H1 (cell line): Measurements from ENCODE around the gene RPS6KA2. TPM values are rescaled to one million over a fixed set of nuclear protein-coding genes. Genes with fewer than 3 reads are reported as not detected.
A peak's percentile ranks its signal among the peaks of the same experiment; 100 is the strongest.

Experiments
- BACH1 ChIP-seq: IDR thresholded peaks from 2 replicates; pipeline ENCODE4 v1.6.1; 2012; ENCODE audit warnings: low read length, improper control_type of control experiment
- BCL11A ChIP-seq, 2 experiments: IDR thresholded peaks; one replicate each; pipeline ENCODE4 v1.6.1; 2011; ENCODE audit warnings: low read depth in 2 of 2, low read length in 2 of 2, mild to moderate bottlenecking in 2 of 2
- BRCA1 ChIP-seq: IDR thresholded peaks from 2 replicates; pipeline ENCODE4 v1.6.1; 2012; ENCODE audit warnings: low read depth, low read length, improper control_type of control experiment
- CBX5 ChIP-seq: fragments of 300-800, 300-1000 bp; sonication (generic); IDR thresholded peaks from 2 replicates; pipeline ENCODE4 v1.7.1; 2016; ENCODE audit warnings: antibody characterized with exemption, low read length, low read depth
- CTBP2 ChIP-seq: IDR thresholded peaks from 2 replicates; pipeline ENCODE4 v1.7.0; 2011; ENCODE audit warnings: borderline replicate concordance, mild to moderate bottlenecking, moderate library complexity, mixed read lengths, low read length; ENCODE audit not compliant: insufficient read depth, insufficient read length
- CTCF ChIP-seq, 3 experiments: IDR thresholded peaks; 1 replicate in 2 of 3; 2 replicates in 1 of 3; pipeline versions ENCODE4 v1.5.1 to v1.6.1; 2011; ENCODE audit warnings: low read length in 3 of 3, mild to moderate bottlenecking in 3 of 3, inconsistent platforms in 2 of 3, low read depth in 1 of 3, moderate library complexity in 1 of 3; ENCODE audit not compliant: insufficient read depth in 1 of 3; ENCODE audit errors: control extremely low read depth in 1 of 3
- EZH2 ChIP-seq: fragments of 200-600 bp; sonication (generic); IDR thresholded peaks from 2 replicates; pipeline ENCODE4 v1.7.1; 2012; ENCODE audit warnings: low read depth, mild to moderate bottlenecking, moderate library complexity, low read length, inconsistent platforms; ENCODE audit not compliant: severe bottlenecking
- GTF2F1 ChIP-seq: IDR thresholded peaks from 2 replicates; pipeline ENCODE4 v1.6.1; 2012; ENCODE audit warnings: low read depth, low read length, improper control_type of control experiment, borderline replicate concordance
- HDAC2 ChIP-seq, 2 experiments: fragments of 300-600 bp in 1 of 2; sonication (generic) in 1 of 2; IDR thresholded peaks; 2 replicates each; pipeline ENCODE4 v1.6.1; 2011 to 2012; ENCODE audit warnings: low read depth in 2 of 2, low read length in 2 of 2, mild to moderate bottlenecking in 2 of 2, moderate library complexity in 2 of 2, borderline replicate concordance in 1 of 2, inconsistent platforms in 1 of 2
- JUND ChIP-seq: IDR thresholded peaks from 2 replicates; pipeline ENCODE4 v1.6.1; 2011; ENCODE audit warnings: mild to moderate bottlenecking, improper control_type of control experiment, low read length
- KDM4A ChIP-seq: IDR thresholded peaks from one replicate; pipeline ENCODE4 v1.7.1; 2012; ENCODE audit warnings: low read depth, mild to moderate bottlenecking, moderate library complexity, low read length, inconsistent platforms; ENCODE audit not compliant: severe bottlenecking
- MAX ChIP-seq: IDR thresholded peaks from 2 replicates; pipeline ENCODE4 v1.6.1; 2012; ENCODE audit warnings: inconsistent platforms
- POLR2AphosphoS5 ChIP-seq: IDR thresholded peaks from 2 replicates; pipeline ENCODE4 v1.6.1; 2011; ENCODE audit warnings: low read depth, low read length
- RAD21 ChIP-seq, 2 experiments: IDR thresholded peaks in 1 of 2; conservative IDR thresholded peaks in 1 of 2; 2 replicates each; pipeline ENCODE4 v1.6.1; 2011; ENCODE audit warnings: low read depth in 2 of 2, low read length in 2 of 2, improper control_type of control experiment in 1 of 2, inconsistent platforms in 1 of 2, mild to moderate bottlenecking in 1 of 2, moderate library complexity in 1 of 2
- RBBP5 ChIP-seq: IDR thresholded peaks from 2 replicates; pipeline ENCODE4 v1.7.1; 2012; ENCODE audit warnings: low read depth, mild to moderate bottlenecking, inconsistent platforms, low read length, moderate library complexity, borderline replicate concordance
- SP1 ChIP-seq: IDR thresholded peaks from 2 replicates; pipeline ENCODE4 v1.6.1; 2011; ENCODE audit warnings: low read depth, low read length
- SRF ChIP-seq: IDR thresholded peaks from 2 replicates; pipeline ENCODE4 v1.6.1; 2011; ENCODE audit warnings: mild to moderate bottlenecking, low read depth, low read length, moderate library complexity
- TAF1 ChIP-seq: IDR thresholded peaks from 2 replicates; pipeline ENCODE4 v1.6.1; 2011; ENCODE audit warnings: mild to moderate bottlenecking, low read depth, low read length
- TEAD4 ChIP-seq: IDR thresholded peaks from 2 replicates; pipeline ENCODE4 v1.6.1; 2012; ENCODE audit warnings: low read depth, low read length, inconsistent platforms, mixed read lengths
- ZNF274 ChIP-seq: IDR thresholded peaks from 2 replicates; pipeline ENCODE4 v1.7.0; 2012; ENCODE audit warnings: low read length, borderline replicate concordance; ENCODE audit errors: extremely low read depth
- polyA plus RNA-seq, 7 experiments: library from polyadenylated mRNA; depleted of rRNA in 3 of 7; stranded (reverse) in 5 of 7; unstranded in 2 of 7; fragments of >200 nt in 5 of 7; fragments of 200-250 nt in 2 of 7; gene quantifications; 1 replicate in 5 of 7; 2 replicates in 1 of 7; 4 replicates in 1 of 7; pipeline versions ENCODE4 v1.2.1 to v1.2.3, GENCODE V29; 2011 to 2013; ENCODE audit warnings: missing spikeins in 2 of 7, mixed read lengths in 2 of 7
- total RNA-seq: library from RNA; stranded (reverse); fragmentation: NEBNext Ultra II Directional; extraction: Animal tissue kit (Norgen Biotek cat#: 25700); gene quantifications from 2 replicates; pipeline ENCODE4 v1.2.1, GENCODE V29; 2021

The RPS6KA2 gene
- total and polyA plus RNA-seq, 2 of the 8 experiments (the other 6 are each of a cell fraction or from before 2014, with no cell fraction given) = 8.8 to 25.7 TPM

- TF ChIP-seq BRCA1 (no peak; the same call in 1 of the 2 replicates), BACH1 (no peak), CBX5 (no peak), CTBP2 (no peak), CTCF (IDR thresholded peaks at IDR 0.05; ENCODE audit: control extremely low read depth in 1 of 3, insufficient read depth in 1 of 3, low read depth in 1 of 3, low read length in 3 of 3) (peak in 1 of 3 experiments; percentile 3; a peak in 1 of 4 replicates), ZNF274 (no peak), SRF (no peak), TEAD4 (no peak), TAF1 (peak; percentile 1; the same call in 1 of the 2 replicates), GTF2F1 (no peak), POLR2AphosphoS5 (no peak; the same call in 1 of the 2 replicates), KDM4A (peak; percentile 48), EZH2 (peak; percentile 26), SP1 (no peak), HDAC2 (IDR thresholded peaks at IDR 0.05; ENCODE audit: borderline replicate concordance in 1 of 2, low read depth in 2 of 2, low read length in 2 of 2) (peak; percentile 3 to 76; a peak in 1 of 4 replicates), JUND (no peak), RAD21 (IDR thresholded peaks at IDR 0.05 in 1 of 2, conservative IDR thresholded peaks at IDR 0.05 in 1 of 2; ENCODE audit: low read depth in 2 of 2, low read length in 2 of 2) (peak in 1 of 2 experiments; percentile 2; a peak in 1 of 4 replicates), BCL11A (IDR thresholded peaks at IDR 0.05; ENCODE audit: low read depth in 2 of 2, low read length in 2 of 2) (no peak), MAX (peak; percentile 60), RBBP5 (no peak; the same call in 1 of the 2 replicates)
Observed at GRCh38 chr6:166627875-166628801, 1.1 kb upstream of the RPS6KA2 start (continued).
